Neural cell (in vitro differentiated cells): Measurements from ENCODE around the gene ACSM3. TPM values are rescaled to one million over a fixed set of nuclear protein-coding genes. Genes with fewer than 3 reads are reported as not detected.

ENCODE experiments used
- H2AFZ ChIP-seq: fragments of 200-600, 300-800 bp; sonication (generic), shearing (Covaris generic); 2 replicates; pipeline ENCODE4 v1.6.0; 2014; ENCODE audit warnings: low read depth, mild to moderate bottlenecking, antibody characterized with exemption, low read length, moderate library complexity
- H3F3A ChIP-seq: fragments of 200-600 bp; shearing (Covaris generic); 2 replicates; pipeline ENCODE4 v1.6.1; 2016; ENCODE audit warnings: mild to moderate bottlenecking, moderate library complexity, mixed read lengths, antibody characterized with exemption, low read length; ENCODE audit not compliant: insufficient read depth, poor library complexity, severe bottlenecking
- H3K27ac ChIP-seq: fragments of 200-600, 300-800 bp; sonication (generic), shearing (Covaris generic); 2 replicates; pipeline ENCODE4 v1.5.1; 2014; ENCODE audit warnings: mild to moderate bottlenecking, low read length, moderate library complexity
- H3K27me3 ChIP-seq: fragments of 300-800, 200-600 bp; sonication (generic), shearing (Covaris generic); 2 replicates; pipeline ENCODE4 v1.6.0; 2014; ENCODE audit warnings: mild to moderate bottlenecking, low read depth, low read length, moderate library complexity; ENCODE audit not compliant: insufficient read depth
- H3K36me3 ChIP-seq: fragments of 300-800, 200-600 bp; sonication (generic), shearing (Covaris generic); 2 replicates; pipeline ENCODE4 v1.5.1; 2014; ENCODE audit warnings: mild to moderate bottlenecking, antibody characterized with exemption, low read length, moderate library complexity; ENCODE audit not compliant: insufficient read depth
- H3K4me2 ChIP-seq: fragments of 300-800, 200-600 bp; sonication (generic), shearing (Covaris generic); 2 replicates; pipeline ENCODE4 v1.6.0; 2014; ENCODE audit warnings: mild to moderate bottlenecking, low read length
- H3K4me3 ChIP-seq: fragments of 300-800, 200-600 bp; sonication (generic), shearing (Covaris generic); 2 replicates; pipeline ENCODE4 v1.5.1; 2014; ENCODE audit warnings: mild to moderate bottlenecking, low read length, moderate library complexity
- H3K79me2 ChIP-seq: fragments of 200-600 bp; shearing (Covaris generic); replicated peaks from 2 replicates; pipeline ENCODE4 v1.6.0; 2014; ENCODE audit warnings: mild to moderate bottlenecking, low read length, moderate library complexity; ENCODE audit not compliant: insufficient read depth
- H3K9ac ChIP-seq: fragments of 300-800, 200-600 bp; sonication (generic), shearing (Covaris generic); 2 replicates; pipeline ENCODE4 v1.6.1; 2016; ENCODE audit warnings: mild to moderate bottlenecking, low read length, mixed read lengths
- H3K9me2 ChIP-seq: fragments of 200-600 bp; shearing (Covaris generic); 2 replicates; pipeline ENCODE4 v1.6.1; 2016; ENCODE audit warnings: mild to moderate bottlenecking, low read length, mixed read lengths; ENCODE audit not compliant: insufficient read depth
- H3K9me3 ChIP-seq: fragments of 200-600, 300-800 bp; sonication (generic), shearing (Covaris generic); 2 replicates; pipeline ENCODE4 v1.6.1; 2016; ENCODE audit warnings: mild to moderate bottlenecking, mixed run types, low read length, moderate library complexity, mixed read lengths
- H4K20me1 ChIP-seq: fragments of 200-600 bp; shearing (Covaris generic); 2 replicates; pipeline ENCODE4 v1.6.1; 2016; ENCODE audit warnings: mild to moderate bottlenecking, mixed run types; ENCODE audit not compliant: insufficient read depth
- EP300 ChIP-seq: fragments of 450-650 bp; conservative IDR thresholded peaks from 2 replicates; pipeline ENCODE4 v1.6.1; 2014; ENCODE audit warnings: antibody characterized with exemption, mild to moderate bottlenecking, moderate library complexity; ENCODE audit not compliant: poor library complexity, severe bottlenecking
- EZH2 ChIP-seq: fragments of 200-600, 300-800 bp; shearing (Covaris generic), sonication (generic); IDR thresholded peaks from 2 replicates; pipeline ENCODE4 v1.6.1; 2014; ENCODE audit warnings: antibody characterized with exemption, low read length, borderline replicate concordance, mild to moderate bottlenecking; ENCODE audit not compliant: insufficient read depth, poor library complexity, severe bottlenecking
- MXI1 ChIP-seq: fragments of 450-650 bp; conservative IDR thresholded peaks from 2 replicates; pipeline ENCODE4 v1.6.1; 2014; ENCODE audit warnings: antibody characterized with exemption, mild to moderate bottlenecking; ENCODE audit not compliant: poor library complexity, severe bottlenecking
- POLR2AphosphoS5 ChIP-seq: IDR thresholded peaks from 2 replicates; pipeline ENCODE4 v1.6.1; 2012
- RAD21 ChIP-seq: fragments of 450-650 bp; conservative IDR thresholded peaks from 2 replicates; pipeline ENCODE4 v1.6.1; 2014; ENCODE audit warnings: antibody characterized with exemption, mild to moderate bottlenecking, moderate library complexity
- SMC3 ChIP-seq: fragments of 450-650 bp; conservative IDR thresholded peaks from 2 replicates; pipeline ENCODE4 v1.6.1; 2014; ENCODE audit warnings: antibody characterized with exemption, mild to moderate bottlenecking, moderate library complexity; ENCODE audit not compliant: poor library complexity
- TAF1 ChIP-seq: IDR thresholded peaks from 2 replicates; pipeline ENCODE4 v1.6.1; 2012; ENCODE audit warnings: low read depth
- polyA plus RNA-seq: library from polyadenylated mRNA; depleted of rRNA; stranded (reverse); fragments of >200 nt; gene quantifications from 2 replicates; pipeline ENCODE4 v1.2.3, GENCODE V29; 2014
- TF ChIP-seq, protein P1 (sequence below): fragments of 450-650 bp; IDR thresholded peaks from 2 replicates; pipeline ENCODE4 v1.5.1; 2014; ENCODE audit warnings: antibody characterized with exemption, mild to moderate bottlenecking, moderate library complexity; ENCODE audit not compliant: poor library complexity, severe bottlenecking
- TF ChIP-seq, protein P2 (sequence below): IDR thresholded peaks from 2 replicates; pipeline ENCODE4 v1.6.1; 2012; ENCODE audit warnings: borderline replicate concordance

The ACSM3 gene
- polyA plus RNA-seq, 1 donor from 2014 or later = 0.57 TPM

DNA sequence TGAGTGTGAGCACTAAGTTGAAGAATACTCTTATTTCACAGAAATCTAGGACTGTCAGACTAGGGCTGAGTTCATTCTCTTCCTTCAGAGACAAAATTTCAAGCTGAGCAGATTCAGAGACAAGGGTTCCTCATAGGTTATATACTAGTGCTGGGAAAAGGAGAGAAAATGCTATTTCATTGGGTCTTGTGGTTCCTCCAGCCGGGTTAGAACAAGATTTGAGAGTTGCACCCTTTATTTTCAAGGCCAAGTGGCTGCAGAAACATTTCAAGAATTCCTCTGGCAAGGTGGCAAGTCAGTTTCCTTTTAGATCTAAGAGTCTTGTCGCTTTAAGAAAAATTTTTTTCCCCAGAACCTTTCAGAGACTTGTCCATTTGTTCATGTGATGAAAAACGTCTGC, 29.0 kb upstream of the ACSM3 start:
- Histone ChIP-seq H3K27me3 (no peaks in the 10 kb centered on the region), H3K9ac (no peak overlapping the region), H2AFZ (no peak overlapping the region), H3K36me3 (peaks cover 10% of the 10 kb centered on the region), H4K20me1 (no peaks in the 10 kb centered on the region), H3K9me2 (no peaks in the 10 kb centered on the region), H3K4me3 (no peak overlapping the region), H3K4me2 (no peak overlapping the region), H3K27ac (no peak overlapping the region), H3F3A (no peaks in the 10 kb centered on the region), H3K9me3 (no peaks in the 10 kb centered on the region), H3K79me2 (peaks cover 2% of the 10 kb centered on the region)
- no peak for TF ChIP-seq POLR2AphosphoS5
- TF ChIP-seq, protein P1, sequence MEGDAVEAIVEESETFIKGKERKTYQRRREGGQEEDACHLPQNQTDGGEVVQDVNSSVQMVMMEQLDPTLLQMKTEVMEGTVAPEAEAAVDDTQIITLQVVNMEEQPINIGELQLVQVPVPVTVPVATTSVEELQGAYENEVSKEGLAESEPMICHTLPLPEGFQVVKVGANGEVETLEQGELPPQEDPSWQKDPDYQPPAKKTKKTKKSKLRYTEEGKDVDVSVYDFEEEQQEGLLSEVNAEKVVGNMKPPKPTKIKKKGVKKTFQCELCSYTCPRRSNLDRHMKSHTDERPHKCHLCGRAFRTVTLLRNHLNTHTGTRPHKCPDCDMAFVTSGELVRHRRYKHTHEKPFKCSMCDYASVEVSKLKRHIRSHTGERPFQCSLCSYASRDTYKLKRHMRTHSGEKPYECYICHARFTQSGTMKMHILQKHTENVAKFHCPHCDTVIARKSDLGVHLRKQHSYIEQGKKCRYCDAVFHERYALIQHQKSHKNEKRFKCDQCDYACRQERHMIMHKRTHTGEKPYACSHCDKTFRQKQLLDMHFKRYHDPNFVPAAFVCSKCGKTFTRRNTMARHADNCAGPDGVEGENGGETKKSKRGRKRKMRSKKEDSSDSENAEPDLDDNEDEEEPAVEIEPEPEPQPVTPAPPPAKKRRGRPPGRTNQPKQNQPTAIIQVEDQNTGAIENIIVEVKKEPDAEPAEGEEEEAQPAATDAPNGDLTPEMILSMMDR = no peak
- TF ChIP-seq MXI1 = no peak

DNA sequence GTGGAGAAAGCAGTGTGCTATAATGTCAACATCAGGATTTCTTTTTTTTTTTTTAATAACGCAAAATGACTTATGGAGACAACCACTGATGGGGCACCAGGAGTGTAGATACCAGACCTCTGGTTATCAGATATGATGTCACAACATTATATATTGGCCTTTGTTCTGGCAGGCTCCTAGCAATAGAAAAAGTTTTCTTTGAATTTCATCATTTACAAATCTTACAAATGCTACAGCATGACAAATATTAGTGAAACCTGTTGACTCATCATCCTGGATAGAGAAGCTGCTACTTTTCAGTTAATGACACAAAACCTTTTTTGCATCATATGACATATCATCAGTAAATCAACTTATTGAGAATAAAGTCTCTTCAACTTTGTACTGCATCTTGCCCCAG, 28.3 kb upstream of the ACSM3 start:
- no peak overlapping the region for H3K27ac ChIP-seq
- H3K9ac ChIP-seq = no peak overlapping the region
- H3K36me3 ChIP-seq = peaks cover 10% of the 10 kb centered on the region
- peaks cover 9% of the 10 kb centered on the region for H3K79me2 ChIP-seq
- H3K27me3 ChIP-seq = no peaks in the 10 kb centered on the region
- H3K9me3 ChIP-seq = no peaks in the 10 kb centered on the region
- H2AFZ ChIP-seq = no peak overlapping the region
- peaks cover 4% of the 10 kb centered on the region for H4K20me1 ChIP-seq
- H3K4me2 ChIP-seq = no peak overlapping the region
- H3K9me2 ChIP-seq = no peaks in the 10 kb centered on the region
- TF ChIP-seq POLR2AphosphoS5 (no peak), EZH2 (no peak), MXI1 (no peak), RAD21 (no peak), TAF1 (no peak), SMC3 (no peak), EP300 (no peak)
- TF ChIP-seq, protein P1 = no peak
- TF ChIP-seq, protein P2, sequence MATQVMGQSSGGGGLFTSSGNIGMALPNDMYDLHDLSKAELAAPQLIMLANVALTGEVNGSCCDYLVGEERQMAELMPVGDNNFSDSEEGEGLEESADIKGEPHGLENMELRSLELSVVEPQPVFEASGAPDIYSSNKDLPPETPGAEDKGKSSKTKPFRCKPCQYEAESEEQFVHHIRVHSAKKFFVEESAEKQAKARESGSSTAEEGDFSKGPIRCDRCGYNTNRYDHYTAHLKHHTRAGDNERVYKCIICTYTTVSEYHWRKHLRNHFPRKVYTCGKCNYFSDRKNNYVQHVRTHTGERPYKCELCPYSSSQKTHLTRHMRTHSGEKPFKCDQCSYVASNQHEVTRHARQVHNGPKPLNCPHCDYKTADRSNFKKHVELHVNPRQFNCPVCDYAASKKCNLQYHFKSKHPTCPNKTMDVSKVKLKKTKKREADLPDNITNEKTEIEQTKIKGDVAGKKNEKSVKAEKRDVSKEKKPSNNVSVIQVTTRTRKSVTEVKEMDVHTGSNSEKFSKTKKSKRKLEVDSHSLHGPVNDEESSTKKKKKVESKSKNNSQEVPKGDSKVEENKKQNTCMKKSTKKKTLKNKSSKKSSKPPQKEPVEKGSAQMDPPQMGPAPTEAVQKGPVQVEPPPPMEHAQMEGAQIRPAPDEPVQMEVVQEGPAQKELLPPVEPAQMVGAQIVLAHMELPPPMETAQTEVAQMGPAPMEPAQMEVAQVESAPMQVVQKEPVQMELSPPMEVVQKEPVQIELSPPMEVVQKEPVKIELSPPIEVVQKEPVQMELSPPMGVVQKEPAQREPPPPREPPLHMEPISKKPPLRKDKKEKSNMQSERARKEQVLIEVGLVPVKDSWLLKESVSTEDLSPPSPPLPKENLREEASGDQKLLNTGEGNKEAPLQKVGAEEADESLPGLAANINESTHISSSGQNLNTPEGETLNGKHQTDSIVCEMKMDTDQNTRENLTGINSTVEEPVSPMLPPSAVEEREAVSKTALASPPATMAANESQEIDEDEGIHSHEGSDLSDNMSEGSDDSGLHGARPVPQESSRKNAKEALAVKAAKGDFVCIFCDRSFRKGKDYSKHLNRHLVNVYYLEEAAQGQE = no peak
- no peaks in the 10 kb centered on the region for H3F3A ChIP-seq
- H3K4me3 ChIP-seq = no peak overlapping the region
